H1 (cell line): ENCODE data around the gene LCAT. TPM values are rescaled to one million over a fixed set of nuclear protein-coding genes. Genes with fewer than 3 reads are reported as not detected.

Source experiments
- CTCF ChIA-PET: fragments of 300-600 bp; sonication (Branson Sonifier 250); formaldehyde crosslinking; loops from one replicate; lab custom pipeline; 2021; ENCODE audit not compliant: partially characterized antibody; lab: Charles Lee
- POLR2A ChIA-PET: fragments of 300-600 bp; sonication (Branson Sonifier 250); formaldehyde crosslinking; loops from one replicate; lab custom pipeline; 2021; ENCODE audit warnings: inconsistent platforms; ENCODE audit not compliant: partially characterized antibody; lab: Charles Lee
- DNase-seq, 2 experiments: peaks; one replicate each; pipeline versions ENCODE4 v3.0.0 to v3.0.0-alpha.2; 2010 to 2022; ENCODE audit warnings: low spot score in 2 of 2, low read depth in 1 of 2, mixed read lengths in 1 of 2
- FAIRE-seq: peaks from 2 replicates; lab custom pipeline; 2011; peaks lifted over from hg19 to GRCh38; lab: Jason Lieb, UNC
- H2AFZ ChIP-seq: 2 replicates; pipeline ENCODE4 v1.8.1; 2012; ENCODE audit warnings: low read length, inconsistent platforms
- H2AK5ac ChIP-seq: 2 replicates; pipeline ENCODE4 v1.6.1; 2013; ENCODE audit warnings: low read depth, low read length
- H2BK120ac ChIP-seq: replicated peaks from 2 replicates; pipeline ENCODE3; 2013; ENCODE audit warnings: low read depth, low read length, inconsistent platforms
- H2BK12ac ChIP-seq: 2 replicates; pipeline ENCODE4 v1.6.1; 2013; ENCODE audit warnings: low read depth, low read length
- H2BK15ac ChIP-seq: 2 replicates; pipeline ENCODE4 v1.6.1; 2013; ENCODE audit warnings: low read length
- H2BK20ac ChIP-seq: 2 replicates; pipeline ENCODE4 v1.6.1; 2013; ENCODE audit warnings: low read length
- H2BK5ac ChIP-seq: 2 replicates; pipeline ENCODE4 v1.6.1; 2013; ENCODE audit warnings: low read depth, low read length
- H3K14ac ChIP-seq: 2 replicates; pipeline ENCODE4 v1.6.1; 2013; ENCODE audit warnings: inconsistent platforms; ENCODE audit not compliant: insufficient read length
- H3K18ac ChIP-seq: 2 replicates; pipeline ENCODE4 v1.6.1; 2013; ENCODE audit warnings: low read length; ENCODE audit errors: extremely low read depth
- H3K23ac ChIP-seq: 2 replicates; pipeline ENCODE4 v1.6.1; 2013; ENCODE audit warnings: inconsistent platforms; ENCODE audit not compliant: insufficient read length
- H3K23me2 ChIP-seq: 2 replicates; pipeline ENCODE4 v1.6.1; 2013; ENCODE audit warnings: low read depth, low read length
- H3K27ac ChIP-seq: 2 replicates; pipeline ENCODE4 v1.6.1; 2011; ENCODE audit warnings: low read depth, low read length, inconsistent platforms
- H3K27me3 ChIP-seq, 4 experiments: replicated peaks in 1 of 4; 1 replicate in 1 of 4; 2 replicates in 3 of 4; pipeline versions ENCODE4 v1.6.1 to v1.8.1; 2011 to 2013; ENCODE audit warnings: low read length in 3 of 4, mild to moderate bottlenecking in 3 of 4, inconsistent platforms in 2 of 4, mixed read lengths in 2 of 4, moderate library complexity in 1 of 4; ENCODE audit not compliant: control insufficient read depth in 3 of 4, insufficient read depth in 3 of 4; ENCODE audit errors: extremely low read depth in 1 of 4
- H3K36me3 ChIP-seq, 4 experiments: 2 replicates each; pipeline versions ENCODE4 v1.6.1 to v1.8.1; 2011 to 2013; ENCODE audit warnings: mild to moderate bottlenecking in 4 of 4, low read length in 3 of 4, moderate library complexity in 2 of 4, control low read depth in 1 of 4, inconsistent platforms in 1 of 4; ENCODE audit not compliant: insufficient read depth in 4 of 4, control insufficient read depth in 2 of 4
- H3K4ac ChIP-seq: replicated peaks from 2 replicates; pipeline ENCODE3; 2013; ENCODE audit warnings: low read length, low read depth, mixed read lengths, inconsistent platforms; ENCODE audit not compliant: insufficient read length
- H3K4me1 ChIP-seq, 4 experiments: replicated peaks in 1 of 4; 1 replicate in 1 of 4; 2 replicates in 3 of 4; pipeline versions ENCODE4 v1.6.1 to v1.8.1; 2011 to 2013; ENCODE audit warnings: low read length in 3 of 4, inconsistent platforms in 2 of 4, mixed read lengths in 1 of 4; ENCODE audit not compliant: insufficient read depth in 4 of 4, control insufficient read depth in 3 of 4
- H3K4me2 ChIP-seq, 2 experiments: 2 replicates each; pipeline versions ENCODE4 v1.6.1 to v1.8.1; 2011 to 2013; ENCODE audit warnings: low read depth in 2 of 2, low read length in 2 of 2, control low read depth in 1 of 2, inconsistent platforms in 1 of 2, mild to moderate bottlenecking in 1 of 2; ENCODE audit not compliant: insufficient read depth in 1 of 2
- H3K4me3 ChIP-seq, 4 experiments: fragments of 200-600, 300-600 bp in 1 of 4; sonication (generic), shearing (Covaris generic), sonication (Bioruptor Twin) in 1 of 4; 2 replicates each; pipeline versions ENCODE4 v1.5.1 to v1.8.1; 2011 to 2016; ENCODE audit warnings: low read length in 4 of 4, low read depth in 3 of 4, control low read depth in 2 of 4, inconsistent platforms in 2 of 4, mild to moderate bottlenecking in 2 of 4, mixed read lengths in 1 of 4, moderate library complexity in 1 of 4; ENCODE audit not compliant: insufficient read depth in 2 of 4; ENCODE audit errors: extremely low read depth in 1 of 4
- H3K56ac ChIP-seq: replicated peaks from 2 replicates; pipeline ENCODE3; 2013; ENCODE audit warnings: low read depth, mild to moderate bottlenecking, mixed read lengths, low read length, inconsistent platforms; ENCODE audit not compliant: insufficient read length
- H3K79me1 ChIP-seq: 2 replicates; pipeline ENCODE4 v1.6.1; 2013; ENCODE audit warnings: low read depth, low read length, control low read depth
- H3K79me2 ChIP-seq, 2 experiments: 2 replicates each; pipeline versions ENCODE4 v1.6.1 to v1.8.1; 2012 to 2013; ENCODE audit warnings: low read length in 2 of 2, mild to moderate bottlenecking in 2 of 2, inconsistent platforms in 1 of 2; ENCODE audit not compliant: insufficient read depth in 2 of 2, control insufficient read depth in 1 of 2
- H3K9ac ChIP-seq, 4 experiments: replicated peaks in 1 of 4; 1 replicate in 1 of 4; 2 replicates in 3 of 4; pipeline versions ENCODE4 v1.6.1 to v1.8.1; 2011 to 2013; ENCODE audit warnings: low read depth in 3 of 4, low read length in 3 of 4, control low read depth in 2 of 4, mild to moderate bottlenecking in 2 of 4, moderate library complexity in 2 of 4, inconsistent platforms in 1 of 4; ENCODE audit errors: extremely low read depth in 1 of 4
- H3K9me3 ChIP-seq, 2 experiments: 2 replicates each; pipeline versions ENCODE4 v1.6.1 to v1.8.1; 2012 to 2013; ENCODE audit warnings: mild to moderate bottlenecking in 2 of 2, moderate library complexity in 2 of 2, control low read depth in 1 of 2, inconsistent platforms in 1 of 2, low read depth in 1 of 2, low read length in 1 of 2, mixed read lengths in 1 of 2; ENCODE audit not compliant: insufficient read depth in 2 of 2
- H4K20me1 ChIP-seq, 2 experiments: replicated peaks in 1 of 2; 2 replicates each; pipeline versions ENCODE3 to v1.8.1; 2011 to 2013; ENCODE audit warnings: inconsistent platforms in 2 of 2, low read length in 2 of 2, mild to moderate bottlenecking in 1 of 2; ENCODE audit not compliant: insufficient read depth in 2 of 2, control insufficient read depth in 1 of 2
- H4K5ac ChIP-seq: 2 replicates; pipeline ENCODE4 v1.6.1; 2013; ENCODE audit warnings: low read length, low read depth, mixed read lengths, inconsistent platforms; ENCODE audit not compliant: insufficient read length
- H4K8ac ChIP-seq: 2 replicates; pipeline ENCODE4 v1.8.0; 2013; ENCODE audit warnings: mild to moderate bottlenecking, moderate library complexity, low read length, inconsistent platforms; ENCODE audit not compliant: insufficient read depth; ENCODE audit errors: extremely low read depth
- H4K91ac ChIP-seq: replicated peaks from 2 replicates; pipeline ENCODE3; 2013; ENCODE audit warnings: low read length, mixed read lengths, inconsistent platforms; ENCODE audit not compliant: insufficient read length
- ASH2L ChIP-seq: fragments of 200-600, 300-600 bp; sonication (generic); IDR thresholded peaks from one replicate; pipeline ENCODE4 v1.7.1; 2017; ENCODE audit warnings: low read length
- CHD2 ChIP-seq: IDR thresholded peaks from 2 replicates; pipeline ENCODE4 v1.6.1; 2012; ENCODE audit warnings: low read length, improper control_type of control experiment
- CREB1 ChIP-seq: IDR thresholded peaks from 2 replicates; pipeline ENCODE4 v1.6.1; 2012; ENCODE audit warnings: inconsistent platforms
- EGR1 ChIP-seq: IDR thresholded peaks from 2 replicates; pipeline ENCODE4 v1.6.1; 2011; ENCODE audit warnings: low read depth, low read length, borderline replicate concordance
- EP300 ChIP-seq, 2 experiments: IDR thresholded peaks; 1 replicate in 1 of 2; 2 replicates in 1 of 2; pipeline ENCODE4 v1.6.1; 2011 to 2012; ENCODE audit warnings: low read depth in 2 of 2, low read length in 2 of 2, mild to moderate bottlenecking in 2 of 2, borderline replicate concordance in 1 of 2, inconsistent platforms in 1 of 2, moderate library complexity in 1 of 2
- POLR2AphosphoS5 ChIP-seq: IDR thresholded peaks from 2 replicates; pipeline ENCODE4 v1.6.1; 2011; ENCODE audit warnings: low read depth, low read length
- RAD21 ChIP-seq, 2 experiments: IDR thresholded peaks in 1 of 2; conservative IDR thresholded peaks in 1 of 2; 2 replicates each; pipeline ENCODE4 v1.6.1; 2011; ENCODE audit warnings: low read depth in 2 of 2, low read length in 2 of 2, improper control_type of control experiment in 1 of 2, inconsistent platforms in 1 of 2, mild to moderate bottlenecking in 1 of 2, moderate library complexity in 1 of 2
- RXRA ChIP-seq: IDR thresholded peaks from 2 replicates; pipeline ENCODE4 v1.6.1; 2011; ENCODE audit warnings: low read depth, mild to moderate bottlenecking, low read length, moderate library complexity; ENCODE audit not compliant: insufficient read depth
- SAP30 ChIP-seq: fragments of 300-600 bp; sonication (generic); IDR thresholded peaks from 2 replicates; pipeline ENCODE4 v1.7.1; 2012; ENCODE audit warnings: low read length, moderate library complexity, mild to moderate bottlenecking, inconsistent platforms; ENCODE audit not compliant: insufficient read depth, insufficient replicate concordance
- YY1 ChIP-seq: IDR thresholded peaks from 2 replicates; pipeline ENCODE4 v1.6.1; 2011; ENCODE audit warnings: low read depth, mild to moderate bottlenecking, low read length
- WGBS, 2 experiments: shearing (Covaris generic) in 1 of 2; methylation state at CpG; one replicate each; pipeline versions ENCODE4 v1.1.6 to v1.1.7; 2013 to 2015; ENCODE audit warnings: low lambda C conversion rate in 2 of 2, mixed read lengths in 2 of 2, inconsistent platforms in 1 of 2, low coverage in 1 of 2, missing lambda C conversion rate in 1 of 2; ENCODE audit not compliant: insufficient replicate concordance in 2 of 2, insufficient coverage in 1 of 2, insufficient read length in 1 of 2; ENCODE audit errors: extremely low coverage in 1 of 2, missing lambda C conversion rate in 1 of 2; 5-methylcytosine and 5-hydroxymethylcytosine counted together
- polyA plus RNA-seq, 7 experiments: library from polyadenylated mRNA; depleted of rRNA in 3 of 7; stranded (reverse) in 5 of 7; unstranded in 2 of 7; fragments of >200 nt in 5 of 7; fragments of 200-250 nt in 2 of 7; gene quantifications; 1 replicate in 5 of 7; 2 replicates in 1 of 7; 4 replicates in 1 of 7; pipeline versions ENCODE4 v1.2.1 to v1.2.3, GENCODE V29; 2011 to 2013; ENCODE audit warnings: missing spikeins in 2 of 7, mixed read lengths in 2 of 7
- total RNA-seq: library from RNA; stranded (reverse); fragmentation: NEBNext Ultra II Directional; extraction: Animal tissue kit (Norgen Biotek cat#: 25700); gene quantifications from 2 replicates; pipeline ENCODE4 v1.2.1, GENCODE V29; 2021

The LCAT gene
- total and polyA plus RNA-seq, 2 of the 8 experiments (the other 6 are each of a cell fraction or from before 2014, with no cell fraction given) = 9.4 to 19.6 TPM

- Histone ChIP-seq H3K23ac (no peak overlapping the region), H2BK120ac (no peak overlapping the region), H2BK5ac (no peak overlapping the region), H3K4me2 (no peak overlapping the region), H2BK20ac (no peak overlapping the region), H4K91ac (no peak overlapping the region), H3K27ac (no peak overlapping the region), H3K56ac (no peak overlapping the region), H4K8ac (no peak overlapping the region), H2BK15ac (no peak overlapping the region), H3K9ac (no peak overlapping the region), H2BK12ac (no peak overlapping the region), H3K79me1 (peaks cover 8% of the 10 kb centered on the region; the same call in 1 of the 2 replicates), H3K4me1 (peaks cover 0 to 6% (median 3%) of the 10 kb centered on the region in 4 experiments; a peak in 4 of 7 replicates)
- no peak for DNase-seq
- no peak for FAIRE-seq
- WGBS, 2 experiments = 91% methylated on average over 2 of the region's 2 CpGs; no CpG with 5 or more reads in 1 of the 2 experiments
- ChIA-PET POLR2A (interaction anchor here (0.7 to 3.4 kb wide), 3 partner anchors 25 to 196 kb away, joined by 3 to 9 read pairs (median 3); no protein-coding TSS in a partner anchor), CTCF (interaction anchor here (0.6 to 7.6 kb wide), 8 partner anchors 13 to 202 kb away, joined by 3 to 74 read pairs (median 5); partner anchors contain the start of gene NRN1L)
- TF ChIP-seq CREB1 = no peak
- no peak for TF ChIP-seq EP300 (IDR thresholded peaks at IDR 0.05; ENCODE audit: borderline replicate concordance in 1 of 2, low read depth in 2 of 2, low read length in 2 of 2)
- TF ChIP-seq ASH2L = no peak
- no peak for TF ChIP-seq CHD2
- TF ChIP-seq YY1 = no peak
- no peak for TF ChIP-seq SAP30
- TF ChIP-seq RXRA = no peak
- TF ChIP-seq RAD21 (IDR thresholded peaks at IDR 0.05 in 1 of 2, conservative IDR thresholded peaks at IDR 0.05 in 1 of 2; ENCODE audit: low read depth in 2 of 2, low read length in 2 of 2) = no peak
- TF ChIP-seq POLR2AphosphoS5 = no peak
- no peak for TF ChIP-seq EGR1
- TF ChIP-seq, all 59 proteins: peak for 0
- Histone ChIP-seq H3K36me3 (peaks cover 0 to 17% (median 5%) of the 10 kb centered on the region in 4 experiments; a peak in 5 of 8 replicates), H4K20me1 (peaks cover 0 to 4% of the 10 kb centered on the region in 2 experiments), H2AFZ (no peak overlapping the region), H3K4me3 (no peak overlapping the region), H4K5ac (no peak overlapping the region), H3K27me3 (no peaks in the 10 kb centered on the region), H3K9me3 (no peaks in the 10 kb centered on the region), H3K4ac (no peak overlapping the region), H3K23me2 (no peaks in the 10 kb centered on the region; the same call in 1 of the 2 replicates), H3K18ac (no peak overlapping the region), H3K14ac (no peak overlapping the region), H2AK5ac (no peak overlapping the region), H3K79me2 (no peaks in the 10 kb centered on the region)
Measured at GRCh38 chr16:67910158-67910557, 33.8 kb downstream of the LCAT start.
